NCI-H460 (cell line): ENCODE measurements around the gene ALKBH3. TPM values are rescaled to one million over a fixed set of nuclear protein-coding genes. Genes with fewer than 3 reads are reported as not detected.

Experiments
- DNase-seq: peaks from one replicate; pipeline ENCODE4 v3.0.0-alpha.2; 2016; ENCODE audit warnings: low read depth; ENCODE audit errors: extremely low read depth
- total RNA-seq: library from RNA; depleted of rRNA; stranded (reverse); fragments of >200 nt; shearing (Covaris generic); gene quantifications from 2 replicates; pipeline ENCODE4 v1.2.3, GENCODE V29; 2014

ALKBH3 gene
- total RNA-seq, 1 experiment from 2014 or later = 48.3 TPM

GRCh38 chr11:43892851-43893250, 12.2 kb downstream of the ALKBH3 start:
- no peak for DNase-seq

- DNase-seq = no peak
Measured at GRCh38 chr11:43894546-43894945, 13.9 kb downstream of the ALKBH3 start.

- DNase-seq = no peak
Measured at GRCh38 chr11:43895601-43896000, 15.0 kb downstream of the ALKBH3 start.

GRCh38 chr11:43898574-43898973, 17.9 kb downstream of the ALKBH3 start:
- no peak for DNase-seq

- DNase-seq = no peak
Measured at GRCh38 chr11:43899094-43899493, 18.5 kb downstream of the ALKBH3 start.

GRCh38 chr11:43901551-43901950, 20.9 kb downstream of the ALKBH3 start:
- no peak for DNase-seq

GRCh38 chr11:43903078-43903477, 22.4 kb downstream of the ALKBH3 start:
- DNase-seq = no peak

- no peak for DNase-seq
Measured at GRCh38 chr11:43903969-43904368, 23.3 kb downstream of the ALKBH3 start.

- DNase-seq = no peak
Measured at GRCh38 chr11:43904742-43905535, 24.3 kb downstream of the ALKBH3 start.

- DNase-seq = no peak
Measured at GRCh38 chr11:43905813-43906241, 25.2 kb downstream of the ALKBH3 start.

GRCh38 chr11:43907028-43907975, 26.7 kb downstream of the ALKBH3 start:
- DNase-seq = no peak

- DNase-seq = no peak
Measured at GRCh38 chr11:43908191-43908590, 27.6 kb downstream of the ALKBH3 start.

GRCh38 chr11:43908683-43909082, 28.1 kb downstream of the ALKBH3 start:
- DNase-seq = no peak

- DNase-seq = no peak
Measured at GRCh38 chr11:43913829-43914380, 33.3 kb downstream of the ALKBH3 start.

GRCh38 chr11:43914466-43914865, 33.8 kb downstream of the ALKBH3 start:
- DNase-seq = no peak

- no peak for DNase-seq
Measured at GRCh38 chr11:43916621-43917020, 36.0 kb downstream of the ALKBH3 start.

GRCh38 chr11:43917851-43918250, 37.2 kb downstream of the ALKBH3 start:
- DNase-seq = no peak

GRCh38 chr11:43918662-43919061, 38.0 kb downstream of the ALKBH3 start:
- DNase-seq = no peak

- no peak for DNase-seq
Measured at GRCh38 chr11:43919852-43920597, 39.4 kb downstream of the ALKBH3 start.

GRCh38 chr11:43920598-43921419, 40.2 kb downstream of the ALKBH3 start:
- DNase-seq = peak; percentile 94
